NCI-H510A (cell line): ENCODE data around the gene OSBPL10.

Source experiments
- DNase-seq: peaks from one replicate; lab custom pipeline; 2025; lab: John Stamatoyannopoulos, UW

The OSBPL10 gene

GRCh38 chr3:31851278-31851677, 129.8 kb downstream of the OSBPL10 start:
- DNase-seq, result no peak

DNA sequence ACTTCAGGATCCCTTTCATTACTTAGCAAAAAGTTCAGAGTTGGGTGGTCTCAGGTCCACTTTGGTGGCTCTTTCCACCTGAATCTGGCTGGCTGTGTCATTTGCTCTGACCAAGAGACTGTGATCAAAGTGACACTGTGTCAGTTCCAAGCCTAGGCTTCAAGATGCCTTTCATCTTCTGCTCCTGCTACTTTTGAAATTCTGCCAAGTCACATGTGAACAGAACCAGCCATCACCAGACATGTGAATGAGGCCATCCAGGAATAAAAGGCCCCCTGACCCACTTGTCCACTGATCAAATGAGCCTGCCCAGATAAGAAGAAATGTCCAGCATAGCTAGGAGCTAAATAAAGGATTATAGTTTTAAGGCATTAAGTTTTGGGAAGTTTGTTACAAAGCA, 132.2 kb downstream of the OSBPL10 start:
- DNase-seq, result no peak

DNA sequence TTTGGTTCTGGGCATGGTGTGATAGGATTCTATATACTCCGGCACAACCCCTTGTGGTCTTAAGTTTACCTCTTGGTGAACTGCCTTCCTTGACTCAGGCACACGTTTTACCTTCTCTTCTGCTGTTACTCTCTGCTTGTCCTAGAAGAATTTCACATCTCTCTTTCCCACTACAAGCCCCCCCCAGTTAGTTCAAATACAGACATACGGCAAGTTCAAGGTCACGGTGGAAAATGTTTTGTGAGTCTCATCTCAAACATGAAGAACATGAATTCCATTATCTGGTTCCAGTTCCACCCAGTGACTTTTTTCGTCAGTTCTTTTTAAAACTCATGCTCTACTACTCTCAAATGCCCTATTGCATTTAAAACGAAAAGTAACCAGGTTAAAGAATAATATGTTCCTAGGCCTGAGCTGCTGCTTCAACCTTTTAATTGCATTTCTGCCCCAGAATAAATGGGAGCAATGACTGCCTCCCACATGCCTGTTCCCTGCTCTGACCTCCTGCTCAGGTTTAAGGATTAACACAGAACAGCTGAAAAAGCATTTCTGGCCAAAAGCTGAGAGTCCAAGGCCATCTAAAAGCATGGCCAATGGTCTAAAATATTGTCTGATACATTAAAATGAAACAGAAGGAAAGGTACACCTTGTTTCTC, 132.8 kb downstream of the OSBPL10 start:
- no peak for DNase-seq

DNA sequence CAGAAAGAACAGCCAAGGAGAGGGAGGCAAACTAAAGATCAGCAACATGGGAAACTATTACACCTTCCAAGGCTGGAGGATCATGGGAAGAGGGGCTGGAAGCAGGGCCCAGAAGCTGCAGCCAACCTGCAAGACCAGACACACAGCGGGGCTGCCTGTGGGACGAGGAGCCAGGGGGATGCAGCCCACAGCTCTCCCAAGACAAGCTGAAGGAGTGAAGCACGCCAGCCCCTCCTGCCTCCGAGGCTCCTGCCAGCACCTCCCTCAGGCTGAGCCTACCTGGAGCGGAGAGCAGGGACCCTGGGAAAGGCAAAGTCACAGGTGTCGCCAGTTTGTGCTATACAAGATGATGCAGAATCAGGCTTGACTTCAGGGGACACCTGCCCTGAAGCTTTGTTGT, 133.3 kb downstream of the OSBPL10 start:
- DNase-seq, result no peak

- no peak for DNase-seq
Observed at GRCh38 chr3:31841515-31841914, 139.5 kb downstream of the OSBPL10 start.

DNA sequence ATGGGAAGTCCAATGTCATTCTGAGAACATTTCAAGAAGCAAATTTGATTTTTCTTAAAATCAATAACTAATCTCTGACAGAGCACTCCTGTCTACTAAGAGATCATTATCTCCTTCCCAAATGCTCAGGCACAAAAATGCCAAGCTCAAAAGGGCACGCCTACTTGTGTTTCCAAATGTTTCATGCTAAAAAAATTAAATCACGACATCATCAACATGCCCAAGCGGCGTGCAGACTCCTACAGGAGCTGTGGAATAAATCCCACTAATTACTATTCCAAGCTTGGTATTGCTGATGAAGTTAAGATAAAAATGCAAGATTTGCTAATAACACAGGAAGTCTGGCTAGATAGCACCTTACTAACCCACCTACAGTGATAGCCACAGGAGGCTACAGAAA, 140.8 kb downstream of the OSBPL10 start:
- no peak for DNase-seq

DNA sequence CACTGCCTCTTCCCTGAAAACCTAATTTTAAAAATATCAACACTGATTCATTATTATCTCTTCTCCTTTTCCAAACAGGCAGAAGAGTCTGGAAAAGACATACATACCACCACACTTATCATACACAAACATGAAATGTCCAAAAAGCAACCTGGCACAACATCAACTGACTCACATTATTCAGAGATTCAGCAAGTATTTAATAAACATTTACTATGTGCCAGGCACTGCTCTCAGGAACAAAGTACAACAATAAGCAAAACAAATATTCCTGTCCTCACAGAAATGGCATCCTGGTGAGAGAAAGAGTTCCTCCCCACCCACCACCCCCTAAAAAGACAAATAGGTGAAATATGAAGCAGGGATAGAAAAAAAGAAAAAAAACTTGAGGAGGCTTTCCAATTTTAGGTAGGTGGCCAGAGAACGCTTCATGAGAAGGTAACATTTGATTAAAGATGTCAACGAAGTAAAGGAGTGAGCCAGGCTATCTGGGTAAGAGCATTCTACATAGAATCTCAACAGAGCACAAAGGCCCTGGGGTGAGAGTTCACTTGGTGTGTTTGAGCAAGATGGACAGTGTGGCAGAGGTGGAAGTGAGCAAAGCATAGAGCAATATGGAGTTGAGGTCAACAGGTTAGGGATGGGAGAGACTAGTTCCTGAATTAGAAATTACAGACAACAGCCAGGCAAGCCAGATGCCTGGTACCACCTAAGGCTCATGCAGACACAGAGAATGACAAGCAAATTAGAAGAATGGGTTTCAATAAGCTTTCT, 141.7 kb downstream of the OSBPL10 start:
- DNase-seq, result no peak

- DNase-seq, result no peak
Observed at GRCh38 chr3:31836131-31837075, 144.7 kb downstream of the OSBPL10 start.

- DNase-seq, result no peak
Observed at GRCh38 chr3:31833391-31834190, 147.5 kb downstream of the OSBPL10 start.

GRCh38 chr3:31832551-31832950, 148.5 kb downstream of the OSBPL10 start:
- no peak for DNase-seq

GRCh38 chr3:31831591-31831990, 149.5 kb downstream of the OSBPL10 start:
- no peak for DNase-seq

DNA sequence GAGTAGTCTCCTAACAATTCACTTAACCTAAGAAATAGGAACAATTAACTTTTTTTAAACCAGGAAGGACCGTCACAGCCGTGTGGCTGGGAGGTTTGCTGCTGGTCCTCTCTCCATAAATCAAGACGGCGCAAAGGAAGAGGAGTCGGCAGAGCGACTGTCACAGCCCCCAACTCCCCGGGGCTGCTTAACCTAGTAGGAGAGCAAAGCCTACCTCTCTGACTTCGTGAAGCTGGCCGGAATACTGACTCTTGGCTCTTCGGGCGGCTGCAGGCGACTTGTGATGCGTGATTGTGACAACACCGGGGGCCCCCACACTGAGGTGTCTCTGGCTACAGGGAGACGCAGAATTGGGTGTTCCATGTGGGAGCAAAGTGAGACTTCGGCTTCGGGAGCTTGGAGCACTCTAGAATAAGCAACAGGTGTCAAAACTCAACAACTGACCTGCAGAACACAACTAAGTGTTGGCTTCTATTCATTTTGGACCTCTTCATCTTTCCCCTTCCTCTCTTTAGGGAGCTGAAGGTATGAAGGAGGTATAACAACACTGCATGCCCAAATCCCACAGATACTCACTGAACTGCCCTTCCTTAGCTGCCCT, 151.1 kb downstream of the OSBPL10 start:
- no peak for DNase-seq

- DNase-seq, result no peak
Observed at GRCh38 chr3:31829010-31829409, 152.1 kb downstream of the OSBPL10 start.

DNA sequence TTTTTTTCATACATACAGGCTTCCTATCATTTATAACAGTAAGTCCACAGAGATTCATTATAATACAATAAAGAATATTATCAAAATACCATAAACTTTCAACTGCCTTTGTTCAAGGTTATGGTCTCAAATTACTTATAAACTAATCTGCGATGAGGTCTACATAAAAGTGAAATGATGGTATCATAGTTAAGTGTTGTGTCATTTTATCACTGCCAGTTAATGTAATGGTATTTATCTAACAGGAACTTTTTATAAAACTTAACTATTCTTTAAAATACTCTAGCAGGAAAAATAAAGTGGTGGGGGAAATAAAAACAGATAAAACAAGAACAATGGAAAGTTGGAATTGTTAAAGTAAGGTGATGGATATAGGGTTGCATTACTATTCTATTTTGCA, 153.1 kb downstream of the OSBPL10 start:
- DNase-seq, result no peak

DNA sequence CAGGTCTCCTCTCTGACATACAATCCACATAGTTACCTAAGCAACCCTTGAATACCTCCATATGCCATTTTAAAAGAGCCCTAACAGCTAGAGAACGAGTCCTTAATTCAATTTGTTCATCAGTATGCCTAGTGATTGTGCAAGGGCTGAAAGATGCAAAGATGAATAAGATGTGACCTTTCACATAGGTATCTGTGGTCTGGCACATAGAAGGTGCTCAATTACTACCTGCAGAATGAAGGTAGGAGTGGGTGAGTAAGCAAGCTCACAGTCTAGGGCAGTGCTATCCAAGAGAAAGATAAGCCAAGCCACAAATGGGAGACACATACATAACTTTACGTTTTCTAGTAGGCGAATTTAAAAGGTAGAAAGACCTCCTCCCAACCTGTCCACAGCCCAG, 157.9 kb downstream of the OSBPL10 start:
- DNase-seq, result no peak

- DNase-seq, result no peak
Observed at GRCh38 chr3:31821118-31821517, 159.9 kb downstream of the OSBPL10 start.

DNA sequence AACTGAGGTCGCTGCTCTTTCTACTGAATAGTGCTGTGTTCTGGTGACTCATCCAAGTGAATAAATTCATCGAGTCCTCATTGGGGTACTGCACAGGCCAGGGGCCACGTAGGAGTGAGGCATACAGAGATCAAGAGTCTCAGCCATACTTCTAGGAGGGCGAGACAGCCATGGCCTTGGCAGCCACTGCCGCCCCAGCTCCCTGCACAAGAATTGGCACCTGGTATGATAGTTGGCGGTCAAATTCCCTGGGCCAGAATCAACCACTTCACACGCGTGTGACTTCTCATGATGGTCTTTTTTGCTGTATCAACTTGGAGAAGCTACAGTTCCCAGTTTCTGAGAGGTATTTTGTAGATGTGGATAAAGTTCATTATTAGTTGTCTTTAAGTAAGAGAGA, 161.6 kb downstream of the OSBPL10 start:
- no peak for DNase-seq

GRCh38 chr3:31817411-31817966, 163.6 kb downstream of the OSBPL10 start:
- no peak for DNase-seq

DNA sequence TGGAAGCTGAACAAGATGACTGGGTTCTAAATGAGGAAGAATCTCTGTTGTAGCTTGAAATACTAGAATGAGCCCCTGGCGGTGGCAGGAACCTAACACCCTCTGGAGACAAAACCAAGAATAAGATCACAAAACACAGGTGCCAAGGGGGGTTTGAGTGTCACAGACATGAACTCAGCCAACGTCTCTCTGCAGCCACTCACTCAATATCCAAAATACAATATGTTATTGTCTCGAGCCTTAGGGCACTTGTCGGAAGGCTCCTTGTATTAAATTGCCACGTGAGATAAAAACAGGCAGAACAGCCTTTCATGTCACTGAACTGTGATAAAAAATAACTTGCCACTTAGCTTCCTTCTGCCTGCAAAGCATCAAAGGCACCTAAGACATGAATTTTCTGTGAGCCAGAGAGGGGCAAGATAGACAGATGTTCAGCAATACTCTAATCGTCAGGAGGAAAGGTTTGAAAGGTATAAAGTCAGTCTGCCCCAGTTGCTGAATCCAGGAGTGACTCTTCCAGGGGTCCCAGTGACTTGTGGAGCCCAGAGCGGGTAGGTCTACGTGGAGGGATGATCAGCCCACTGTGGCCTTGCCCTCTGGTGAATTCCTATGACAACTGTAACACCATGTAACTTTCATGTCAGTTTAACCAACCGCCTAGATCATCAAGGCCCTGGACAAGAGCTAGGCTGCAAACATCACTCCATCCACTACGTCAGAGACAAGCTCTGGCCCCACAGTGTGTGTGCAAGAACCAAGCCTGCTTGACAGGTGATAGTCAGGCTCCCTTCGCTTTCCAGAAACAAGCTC, 165.2 kb downstream of the OSBPL10 start:
- no peak for DNase-seq

DNA sequence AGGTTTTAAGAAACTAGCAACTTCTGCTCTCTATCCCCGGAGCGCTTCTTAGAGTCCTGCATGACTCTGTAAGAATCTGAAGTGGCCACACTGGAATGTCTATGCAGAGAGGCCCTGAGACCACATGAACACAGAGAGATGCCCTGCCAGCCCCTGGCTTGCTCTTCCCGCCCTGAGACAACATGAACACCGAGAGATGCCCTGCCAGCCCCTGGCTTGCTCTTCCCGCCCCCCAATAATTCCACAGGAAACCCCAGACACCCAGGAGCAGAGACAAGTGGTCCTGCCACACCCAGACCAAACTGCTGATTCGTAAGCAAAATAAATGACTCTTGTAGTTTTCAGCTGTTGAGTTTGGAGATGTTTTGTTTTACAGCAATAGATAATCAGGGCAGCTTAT, 166.1 kb downstream of the OSBPL10 start:
- DNase-seq, result no peak
